Head of caudate nucleus (tissue), 42 donors: ENCODE results near the gene KIF26B.
"Not testable (repeated sequence)": the region's sequence is repeated elsewhere in the genome, so short reads cannot be mapped to it uniquely, and the experiment has no call there.

ENCODE experiments used
- DNase-seq, 42 donors: peaks; one replicate each; pipeline versions ENCODE4 v3.0.0 to v3.0.0-alpha.2; 2020 to 2021; ENCODE audit warnings: mixed read lengths in 7 of 42
- intact Hi-C: fragments of 100-400 bp; cut with DNase I; formaldehyde crosslinking; loops from one replicate; pipeline ENCODE4 v1.15.0; 2022

Gene KIF26B

GRCh38 chr1:245693116-245693793 is 538.5 kb downstream of the KIF26B start:
- intact Hi-C loops, result no loop called here
- no peak for DNase-seq

DNA sequence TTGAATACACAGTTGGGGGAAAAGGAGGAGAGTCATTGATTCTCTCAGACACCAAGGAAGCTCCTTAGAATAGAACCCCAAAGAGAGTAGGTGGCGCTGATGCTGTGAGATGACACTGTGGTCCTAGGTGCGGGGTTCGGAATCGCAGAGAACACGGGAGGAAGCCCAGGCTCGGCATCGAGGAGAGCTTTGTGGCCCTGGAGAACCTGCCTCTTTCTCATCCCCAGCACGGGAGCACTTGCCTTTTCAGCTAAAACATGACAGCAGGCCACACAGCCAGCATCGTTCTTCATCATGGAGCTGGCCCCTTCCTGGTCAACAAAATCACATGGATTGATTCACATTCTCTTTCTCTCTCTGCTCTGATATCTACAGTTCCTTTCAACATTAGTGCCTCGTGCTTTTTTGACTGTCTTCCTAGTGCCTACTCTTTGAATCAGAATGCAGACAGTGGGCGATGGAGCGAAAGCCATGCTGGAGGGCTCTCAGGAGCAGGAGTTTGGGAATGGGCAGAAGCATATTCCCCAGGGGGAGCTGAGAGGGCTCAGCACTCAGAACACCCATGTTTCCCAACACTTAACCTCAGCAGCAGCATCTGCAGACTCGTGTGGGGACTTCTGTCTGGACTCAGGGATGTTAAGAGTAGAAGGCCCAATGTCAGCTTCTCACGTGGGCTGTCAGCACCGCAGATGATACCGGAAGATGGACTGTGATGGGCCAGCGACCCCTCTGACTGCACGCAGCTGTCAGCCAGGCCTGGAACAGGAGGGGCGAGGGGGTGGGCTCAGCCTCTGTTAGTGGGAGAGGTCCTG is 539.4 kb downstream of the KIF26B start:
- no peak for DNase-seq
- intact Hi-C loops, result no loop called here

GRCh38 chr1:245694753-245695195 is 540.0 kb downstream of the KIF26B start:
- no peak for DNase-seq
- intact Hi-C loops, result no loop called here

DNA sequence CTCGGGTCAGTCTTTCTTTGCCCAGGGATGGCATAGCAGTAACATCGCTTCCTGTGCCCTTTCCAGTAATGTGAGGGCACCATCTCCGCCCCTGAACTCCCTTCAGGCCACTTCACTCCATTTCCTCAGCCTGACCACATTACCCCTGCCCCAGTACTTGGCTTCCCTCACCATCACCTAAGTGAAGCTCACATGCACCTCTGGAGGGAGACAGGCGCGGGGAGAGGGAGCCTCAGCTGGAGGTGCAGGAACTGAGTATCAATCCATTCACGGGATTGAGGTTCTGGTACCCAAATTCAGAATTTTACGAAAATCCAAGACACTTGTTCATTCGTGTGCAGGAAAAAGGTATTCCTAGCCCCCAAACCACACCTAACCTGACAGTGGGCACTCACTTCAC is 540.4 kb downstream of the KIF26B start:
- intact Hi-C loops, result no loop called here
- no peak for DNase-seq

GRCh38 chr1:245695701-245696100 is 540.9 kb downstream of the KIF26B start:
- not testable (repeated sequence) for DNase-seq

GRCh38 chr1:245698116-245698515 is 543.3 kb downstream of the KIF26B start:
- peak in 1 of 42 donors; percentile 7 for DNase-seq
- intact Hi-C loops, result no loop called here

More at GRCh38 chr1:245695701-245696100, 540.9 kb downstream of the KIF26B start:
- intact Hi-C loops, result not testable (repeated sequence)

DNA sequence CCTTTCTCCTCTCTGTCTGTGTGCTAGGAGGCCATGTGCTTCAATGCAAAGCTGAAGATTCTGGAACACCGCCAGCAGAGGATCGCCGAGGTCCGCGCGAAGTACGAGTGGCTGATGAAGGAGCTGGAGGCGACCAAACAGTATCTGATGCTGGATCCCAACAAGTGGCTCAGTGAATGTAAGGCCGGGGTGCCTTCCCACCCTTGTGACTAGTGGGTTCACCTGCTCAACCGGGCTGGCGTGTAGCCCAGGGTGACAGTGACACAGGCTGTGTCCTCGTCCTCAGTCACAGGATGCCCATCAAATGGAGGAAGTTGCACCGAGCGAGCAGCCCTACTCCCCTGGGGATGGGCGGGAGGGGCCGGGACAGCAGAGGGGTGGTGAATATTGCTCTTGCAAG is 544.1 kb downstream of the KIF26B start:
- intact Hi-C loops, result no loop called here
- DNase-seq, result peak in 1 of 42 donors; percentile 12

DNA sequence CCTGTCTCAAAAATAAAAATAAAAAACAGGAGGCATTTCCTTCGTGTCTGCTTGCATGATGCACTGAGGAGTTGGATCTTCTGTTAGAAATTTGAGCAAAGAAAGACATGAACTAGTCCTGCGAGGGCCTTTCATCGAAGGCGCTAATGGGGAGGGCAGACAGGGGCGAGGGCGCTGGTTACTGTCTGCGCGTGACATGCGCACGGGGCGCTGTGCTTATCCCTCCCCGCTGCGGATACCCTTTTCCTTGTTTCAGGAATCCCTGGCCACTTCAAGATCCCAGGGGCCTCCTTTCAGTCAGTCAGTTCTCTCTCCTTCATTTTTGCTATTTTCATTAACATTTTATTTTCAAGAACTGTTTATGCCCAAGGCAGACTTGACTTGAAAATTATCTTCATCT is 545.8 kb downstream of the KIF26B start:
- no peak for DNase-seq
- intact Hi-C loops, result no loop called here

DNA sequence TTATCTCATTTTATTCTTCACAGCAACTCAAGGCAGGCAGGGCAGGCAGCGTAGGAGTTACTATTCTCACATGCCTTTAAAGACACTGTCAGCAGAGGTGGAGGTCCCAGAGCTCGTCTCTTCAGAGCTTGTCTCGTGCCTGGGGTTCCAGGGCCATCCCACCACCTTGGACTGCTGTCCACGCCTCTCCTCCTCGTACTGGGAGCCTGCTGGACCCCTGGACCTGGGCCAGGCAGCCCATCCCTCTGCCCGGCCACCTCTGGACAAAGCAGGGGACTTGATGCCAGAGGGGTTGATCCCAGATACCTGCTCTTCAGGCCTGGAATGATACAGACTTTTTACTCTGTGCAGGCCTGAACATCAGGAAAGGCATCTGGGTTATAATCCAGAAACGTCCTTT is 546.8 kb downstream of the KIF26B start:
- DNase-seq, result peak in 1 of 42 donors; percentile 11
- intact Hi-C loops, result no loop called here

DNA sequence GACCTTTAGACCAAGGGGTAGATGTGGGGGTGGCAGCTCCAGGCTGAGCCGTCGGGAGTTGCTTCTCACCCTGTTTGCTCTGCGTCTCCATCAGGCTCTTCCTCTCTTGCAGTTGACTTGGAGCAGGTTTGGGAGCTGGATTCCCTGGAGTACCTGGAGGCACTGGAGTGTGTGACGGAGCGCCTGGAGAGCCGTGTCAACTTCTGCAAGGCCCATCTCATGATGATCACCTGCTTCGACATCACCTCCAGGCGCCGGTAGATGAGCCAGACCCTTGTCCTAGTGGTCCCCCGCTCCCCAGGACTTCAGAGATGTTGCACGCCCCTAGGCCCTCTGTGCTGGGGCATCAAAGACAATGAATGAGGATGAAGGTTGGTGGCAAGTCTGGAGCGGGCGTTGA is 547.6 kb downstream of the KIF26B start:
- intact Hi-C loops, result no loop called here

DNA sequence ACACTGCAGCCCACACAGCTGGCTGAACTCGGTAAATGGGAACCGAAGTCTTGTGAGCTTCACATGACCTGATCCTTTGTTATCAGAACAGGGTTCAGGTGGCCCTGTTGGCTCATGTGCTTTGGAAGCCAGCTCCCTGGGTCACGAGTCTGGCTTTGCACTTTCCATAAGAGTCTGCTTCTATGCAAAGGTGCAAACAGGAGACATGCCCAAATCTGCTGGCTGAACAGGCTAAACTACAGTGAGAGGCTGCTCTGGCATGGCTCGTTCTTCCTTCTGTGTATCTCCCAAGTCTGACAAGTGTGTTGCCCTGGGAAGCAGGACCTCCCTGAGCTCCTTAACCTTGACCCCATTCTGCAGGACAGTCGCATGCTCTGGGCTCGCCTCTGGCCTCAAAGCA is 549.6 kb downstream of the KIF26B start:
- DNase-seq, result peak in 1 of 42 donors; percentile 13

More for the DNA sequence above, 547.6 kb downstream of the KIF26B start:
- peak in 1 of 42 donors; percentile 13 for DNase-seq

GRCh38 chr1:245704765-245705164 is 550.0 kb downstream of the KIF26B start:
- no peak for DNase-seq
- intact Hi-C loops, result no loop called here

More for the DNA sequence above, 549.6 kb downstream of the KIF26B start:
- intact Hi-C loops, result no loop called here

GRCh38 chr1:245707941-245708340 is 553.2 kb downstream of the KIF26B start:
- intact Hi-C loops, result no loop called here
- no peak for DNase-seq

DNA sequence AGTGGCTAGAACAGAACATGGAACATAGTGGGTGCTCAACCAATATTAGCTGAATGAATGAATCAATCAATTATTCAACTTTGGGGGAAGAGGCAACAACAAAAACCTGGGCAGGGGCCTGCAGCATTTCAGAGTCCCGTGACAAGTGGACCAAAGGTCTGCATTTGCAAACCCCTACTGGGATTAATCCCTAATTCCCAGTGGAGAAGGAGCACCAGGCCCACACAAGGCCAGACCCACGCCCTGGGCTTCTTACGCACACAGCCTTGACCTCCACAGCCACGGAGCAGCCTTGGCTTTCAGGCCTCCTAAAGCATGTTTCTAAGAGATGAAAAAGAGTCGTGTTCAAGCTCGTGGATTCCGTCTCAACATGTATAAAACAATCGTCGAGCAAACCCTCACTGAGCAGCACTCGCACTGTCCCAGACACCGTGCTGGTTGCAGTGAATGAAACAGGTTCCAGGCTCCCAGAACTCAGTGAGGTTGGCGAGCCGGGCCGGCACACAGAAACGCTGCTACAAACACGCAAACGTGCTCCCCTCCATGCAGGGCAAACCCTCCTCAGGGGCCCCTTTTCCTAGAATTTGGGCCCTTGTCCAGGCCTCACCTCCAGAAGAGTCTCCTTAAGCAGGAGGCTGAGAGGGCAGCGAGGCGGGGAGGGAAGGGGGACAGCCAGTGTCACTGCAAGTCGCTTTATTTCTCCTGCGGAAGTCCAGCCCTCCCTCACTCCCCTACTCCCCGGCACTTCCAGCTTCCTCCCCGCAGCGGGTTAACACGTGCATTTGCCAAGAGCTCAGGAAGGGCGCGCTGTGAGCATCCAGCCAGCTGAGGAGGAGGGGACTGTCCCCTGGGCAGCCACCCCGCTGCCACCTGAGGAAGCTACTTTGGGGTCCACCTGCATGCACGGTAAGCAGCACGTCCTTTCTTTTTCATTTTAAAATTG is 556.4 kb downstream of the KIF26B start:
- intact Hi-C loops, result no loop called here

GRCh38 chr1:245714027-245714426 is 559.2 kb downstream of the KIF26B start:
- DNase-seq, intact Hi-C loops: not testable (repeated sequence)

More for the DNA sequence above, 556.4 kb downstream of the KIF26B start:
- no peak for DNase-seq

- peak in 3 of 42 donors; percentile 17 to 18 (median 18) for DNase-seq
- intact Hi-C loops, result no loop called here
Observed at GRCh38 chr1:245715291-245715701, 560.5 kb downstream of the KIF26B start.

- DNase-seq, result no peak
- intact Hi-C loops, result no loop called here
Observed at GRCh38 chr1:245715970-245716369, 561.2 kb downstream of the KIF26B start.

GRCh38 chr1:245716561-245716960 is 561.8 kb downstream of the KIF26B start:
- intact Hi-C loops, result no loop called here
- no peak for DNase-seq

- DNase-seq, result no peak
- intact Hi-C loops, result no loop called here
Observed at GRCh38 chr1:245717611-245718010, 562.8 kb downstream of the KIF26B start.
